Measurements from ENCODE around the gene NFIA. TPM values are rescaled to one million over a fixed set of nuclear protein-coding genes. Genes with fewer than 3 reads are reported as not detected.

Gene NFIA
- total and polyA plus RNA-seq, 2 of the 13 experiments (the other 11 are each of a cell fraction or from before 2014, with no cell fraction given) = 14.7 to 28.5 TPM

DNA sequence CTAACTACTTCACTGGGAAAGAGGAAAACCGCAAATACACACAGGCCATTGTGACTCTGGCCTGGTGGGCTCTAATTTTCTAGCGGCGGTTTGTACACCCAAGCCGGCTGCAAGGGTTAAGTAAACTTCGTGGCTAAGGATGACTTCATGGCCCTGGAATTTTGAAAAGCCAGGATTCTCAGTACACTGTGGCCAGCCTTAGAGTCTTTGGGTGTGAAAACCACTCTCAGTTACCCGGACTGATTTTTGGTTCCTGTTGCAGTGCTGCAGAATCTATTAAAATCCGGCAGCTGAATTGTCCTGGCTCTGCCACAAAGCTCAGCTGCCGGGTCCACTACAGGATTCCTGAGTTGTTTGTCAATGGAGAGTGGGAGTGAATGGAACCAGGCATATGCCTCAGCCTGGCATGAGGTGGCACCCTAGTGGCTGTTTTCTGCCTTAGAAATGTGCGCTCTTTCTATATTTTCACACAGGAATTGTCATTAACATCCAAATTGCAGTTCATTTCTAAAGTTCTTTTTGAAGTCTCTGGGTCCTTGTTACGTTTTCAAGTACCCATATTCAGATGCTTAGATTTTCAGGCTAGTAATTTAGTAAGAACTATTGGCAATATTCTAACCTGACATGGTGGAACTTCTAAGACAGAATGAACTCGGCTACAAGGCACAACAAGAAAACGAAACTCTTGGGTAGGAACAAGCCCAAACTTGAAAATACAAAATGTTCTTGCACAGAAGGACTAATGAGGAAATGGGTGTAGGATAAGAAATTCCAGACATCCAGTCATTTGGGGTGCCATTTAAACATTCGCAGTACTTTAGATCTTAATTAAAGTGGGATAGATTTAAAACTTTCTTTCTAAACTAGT is 255.9 kb downstream of the NFIA start (continued):
- TF ChIP-seq, protein P1, sequence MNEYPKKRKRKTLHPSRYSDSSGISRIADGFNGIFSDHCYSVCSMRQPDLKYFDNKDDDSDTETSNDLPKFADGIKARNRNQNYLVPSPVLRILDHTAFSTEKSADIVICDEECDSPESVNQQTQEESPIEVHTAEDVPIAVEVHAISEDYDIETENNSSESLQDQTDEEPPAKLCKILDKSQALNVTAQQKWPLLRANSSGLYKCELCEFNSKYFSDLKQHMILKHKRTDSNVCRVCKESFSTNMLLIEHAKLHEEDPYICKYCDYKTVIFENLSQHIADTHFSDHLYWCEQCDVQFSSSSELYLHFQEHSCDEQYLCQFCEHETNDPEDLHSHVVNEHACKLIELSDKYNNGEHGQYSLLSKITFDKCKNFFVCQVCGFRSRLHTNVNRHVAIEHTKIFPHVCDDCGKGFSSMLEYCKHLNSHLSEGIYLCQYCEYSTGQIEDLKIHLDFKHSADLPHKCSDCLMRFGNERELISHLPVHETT (CRISPR knock-in tag; conservative IDR thresholded peaks at IDR 0.05) = no peak
- TF ChIP-seq NFIB (CRISPR knock-in tag; IDR thresholded peaks at IDR 0.05; ENCODE audit: borderline replicate concordance) (no peak), EED (CRISPR knock-in tag; IDR thresholded peaks at IDR 0.05) (no peak), NCOA5 (CRISPR knock-in tag; IDR thresholded peaks at IDR 0.05) (no peak), RARG (CRISPR knock-in tag; IDR thresholded peaks at IDR 0.05; ENCODE audit: low read depth) (no peak), ZNF616 (CRISPR knock-in tag; IDR thresholded peaks at IDR 0.05; ENCODE audit: low read depth) (no peak), MED1 (CRISPR knock-in tag; IDR thresholded peaks at IDR 0.05) (peak; percentile 70; the same call in 1 of the 2 replicates), HDAC6 (IDR thresholded peaks at IDR 0.05; ENCODE audit: low read depth, low read length) (no peak), CENPT (CRISPR knock-in tag; IDR thresholded peaks at IDR 0.05; ENCODE audit: low read depth) (no peak)
- TF ChIP-seq, protein P2, sequence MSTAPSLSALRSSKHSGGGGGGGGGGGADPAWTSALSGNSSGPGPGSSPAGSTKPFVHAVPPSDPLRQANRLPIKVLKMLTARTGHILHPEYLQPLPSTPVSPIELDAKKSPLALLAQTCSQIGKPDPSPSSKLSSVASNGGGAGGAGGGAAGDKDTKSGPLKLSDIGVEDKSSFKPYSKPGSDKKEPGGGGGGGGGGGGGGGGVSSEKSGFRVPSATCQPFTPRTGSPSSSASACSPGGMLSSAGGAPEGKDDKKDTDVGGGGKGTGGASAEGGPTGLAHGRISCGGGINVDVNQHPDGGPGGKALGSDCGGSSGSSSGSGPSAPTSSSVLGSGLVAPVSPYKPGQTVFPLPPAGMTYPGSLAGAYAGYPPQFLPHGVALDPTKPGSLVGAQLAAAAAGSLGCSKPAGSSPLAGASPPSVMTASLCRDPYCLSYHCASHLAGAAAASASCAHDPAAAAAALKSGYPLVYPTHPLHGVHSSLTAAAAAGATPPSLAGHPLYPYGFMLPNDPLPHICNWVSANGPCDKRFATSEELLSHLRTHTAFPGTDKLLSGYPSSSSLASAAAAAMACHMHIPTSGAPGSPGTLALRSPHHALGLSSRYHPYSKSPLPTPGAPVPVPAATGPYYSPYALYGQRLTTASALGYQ (CRISPR knock-in tag; IDR thresholded peaks at IDR 0.05) = peak; percentile 45; the same call in 1 of the 2 replicates
- TF ChIP-seq, protein P3, sequence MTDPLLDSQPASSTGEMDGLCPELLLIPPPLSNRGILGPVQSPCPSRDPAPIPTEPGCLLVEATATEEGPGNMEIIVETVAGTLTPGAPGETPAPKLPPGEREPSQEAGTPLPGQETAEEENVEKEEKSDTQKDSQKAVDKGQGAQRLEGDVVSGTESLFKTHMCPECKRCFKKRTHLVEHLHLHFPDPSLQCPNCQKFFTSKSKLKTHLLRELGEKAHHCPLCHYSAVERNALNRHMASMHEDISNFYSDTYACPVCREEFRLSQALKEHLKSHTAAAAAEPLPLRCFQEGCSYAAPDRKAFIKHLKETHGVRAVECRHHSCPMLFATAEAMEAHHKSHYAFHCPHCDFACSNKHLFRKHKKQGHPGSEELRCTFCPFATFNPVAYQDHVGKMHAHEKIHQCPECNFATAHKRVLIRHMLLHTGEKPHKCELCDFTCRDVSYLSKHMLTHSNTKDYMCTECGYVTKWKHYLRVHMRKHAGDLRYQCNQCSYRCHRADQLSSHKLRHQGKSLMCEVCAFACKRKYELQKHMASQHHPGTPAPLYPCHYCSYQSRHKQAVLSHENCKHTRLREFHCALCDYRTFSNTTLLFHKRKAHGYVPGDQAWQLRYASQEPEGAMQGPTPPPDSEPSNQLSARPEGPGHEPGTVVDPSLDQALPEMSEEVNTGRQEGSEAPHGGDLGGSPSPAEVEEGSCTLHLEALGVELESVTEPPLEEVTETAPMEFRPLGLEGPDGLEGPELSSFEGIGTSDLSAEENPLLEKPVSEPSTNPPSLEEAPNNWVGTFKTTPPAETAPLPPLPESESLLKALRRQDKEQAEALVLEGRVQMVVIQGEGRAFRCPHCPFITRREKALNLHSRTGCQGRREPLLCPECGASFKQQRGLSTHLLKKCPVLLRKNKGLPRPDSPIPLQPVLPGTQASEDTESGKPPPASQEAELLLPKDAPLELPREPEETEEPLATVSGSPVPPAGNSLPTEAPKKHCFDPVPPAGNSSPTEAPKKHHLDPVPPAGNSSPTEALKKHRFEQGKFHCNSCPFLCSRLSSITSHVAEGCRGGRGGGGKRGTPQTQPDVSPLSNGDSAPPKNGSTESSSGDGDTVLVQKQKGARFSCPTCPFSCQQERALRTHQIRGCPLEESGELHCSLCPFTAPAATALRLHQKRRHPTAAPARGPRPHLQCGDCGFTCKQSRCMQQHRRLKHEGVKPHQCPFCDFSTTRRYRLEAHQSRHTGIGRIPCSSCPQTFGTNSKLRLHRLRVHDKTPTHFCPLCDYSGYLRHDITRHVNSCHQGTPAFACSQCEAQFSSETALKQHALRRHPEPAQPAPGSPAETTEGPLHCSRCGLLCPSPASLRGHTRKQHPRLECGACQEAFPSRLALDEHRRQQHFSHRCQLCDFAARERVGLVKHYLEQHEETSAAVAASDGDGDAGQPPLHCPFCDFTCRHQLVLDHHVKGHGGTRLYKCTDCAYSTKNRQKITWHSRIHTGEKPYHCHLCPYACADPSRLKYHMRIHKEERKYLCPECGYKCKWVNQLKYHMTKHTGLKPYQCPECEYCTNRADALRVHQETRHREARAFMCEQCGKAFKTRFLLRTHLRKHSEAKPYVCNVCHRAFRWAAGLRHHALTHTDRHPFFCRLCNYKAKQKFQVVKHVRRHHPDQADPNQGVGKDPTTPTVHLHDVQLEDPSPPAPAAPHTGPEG (CRISPR knock-in tag; IDR thresholded peaks at IDR 0.05) = no peak
- TF ChIP-seq, protein P4, sequence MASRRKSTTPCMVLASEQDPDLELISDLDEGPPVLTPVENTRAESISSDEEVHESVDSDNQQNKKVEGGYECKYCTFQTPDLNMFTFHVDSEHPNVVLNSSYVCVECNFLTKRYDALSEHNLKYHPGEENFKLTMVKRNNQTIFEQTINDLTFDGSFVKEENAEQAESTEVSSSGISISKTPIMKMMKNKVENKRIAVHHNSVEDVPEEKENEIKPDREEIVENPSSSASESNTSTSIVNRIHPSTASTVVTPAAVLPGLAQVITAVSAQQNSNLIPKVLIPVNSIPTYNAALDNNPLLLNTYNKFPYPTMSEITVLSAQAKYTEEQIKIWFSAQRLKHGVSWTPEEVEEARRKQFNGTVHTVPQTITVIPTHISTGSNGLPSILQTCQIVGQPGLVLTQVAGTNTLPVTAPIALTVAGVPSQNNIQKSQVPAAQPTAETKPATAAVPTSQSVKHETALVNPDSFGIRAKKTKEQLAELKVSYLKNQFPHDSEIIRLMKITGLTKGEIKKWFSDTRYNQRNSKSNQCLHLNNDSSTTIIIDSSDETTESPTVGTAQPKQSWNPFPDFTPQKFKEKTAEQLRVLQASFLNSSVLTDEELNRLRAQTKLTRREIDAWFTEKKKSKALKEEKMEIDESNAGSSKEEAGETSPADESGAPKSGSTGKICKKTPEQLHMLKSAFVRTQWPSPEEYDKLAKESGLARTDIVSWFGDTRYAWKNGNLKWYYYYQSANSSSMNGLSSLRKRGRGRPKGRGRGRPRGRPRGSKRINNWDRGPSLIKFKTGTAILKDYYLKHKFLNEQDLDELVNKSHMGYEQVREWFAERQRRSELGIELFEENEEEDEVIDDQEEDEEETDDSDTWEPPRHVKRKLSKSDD (CRISPR knock-in tag; IDR thresholded peaks at IDR 0.05; ENCODE audit: low read depth) = no peak
- TF ChIP-seq, protein P5, sequence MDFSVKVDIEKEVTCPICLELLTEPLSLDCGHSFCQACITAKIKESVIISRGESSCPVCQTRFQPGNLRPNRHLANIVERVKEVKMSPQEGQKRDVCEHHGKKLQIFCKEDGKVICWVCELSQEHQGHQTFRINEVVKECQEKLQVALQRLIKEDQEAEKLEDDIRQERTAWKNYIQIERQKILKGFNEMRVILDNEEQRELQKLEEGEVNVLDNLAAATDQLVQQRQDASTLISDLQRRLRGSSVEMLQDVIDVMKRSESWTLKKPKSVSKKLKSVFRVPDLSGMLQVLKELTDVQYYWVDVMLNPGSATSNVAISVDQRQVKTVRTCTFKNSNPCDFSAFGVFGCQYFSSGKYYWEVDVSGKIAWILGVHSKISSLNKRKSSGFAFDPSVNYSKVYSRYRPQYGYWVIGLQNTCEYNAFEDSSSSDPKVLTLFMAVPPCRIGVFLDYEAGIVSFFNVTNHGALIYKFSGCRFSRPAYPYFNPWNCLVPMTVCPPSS (IDR thresholded peaks at IDR 0.05) = no peak
